BLaER1 treated with 17β-estradiol and CSF1 and Interleukin-3, amounts not matched to agents 10 nM and 100 nM (cell line): ENCODE data around the gene KCNJ6.
"Not testable (repeated sequence)": the region's sequence is repeated elsewhere in the genome, so short reads cannot be mapped to it uniquely, and the experiment has no call there.

Source experiments
- H3K27ac ChIP-seq, 11 experiments: shearing (Covaris generic); formaldehyde crosslinking; 2 replicates each; pipeline ENCODE4 v1.8.1; 2022
- H3K27me3 ChIP-seq, 11 experiments: shearing (Covaris generic); formaldehyde crosslinking; 2 replicates each; pipeline ENCODE4 v1.8.1; 2022
- H3K36me3 ChIP-seq, 11 experiments: shearing (Covaris generic); formaldehyde crosslinking; 2 replicates each; pipeline ENCODE4 v1.8.1; 2022
- H3K4me1 ChIP-seq, 10 experiments: shearing (Covaris generic); formaldehyde crosslinking; 2 replicates each; pipeline ENCODE4 v1.8.1; 2022
- H3K4me2 ChIP-seq, 11 experiments: shearing (Covaris generic); formaldehyde crosslinking; 2 replicates each; pipeline ENCODE4 v1.8.1; 2022
- H3K4me3 ChIP-seq, 10 experiments: shearing (Covaris generic); formaldehyde crosslinking; 2 replicates each; pipeline ENCODE4 v1.8.1; 2022
- H3K9ac ChIP-seq, 11 experiments: shearing (Covaris generic); formaldehyde crosslinking; 2 replicates each; pipeline ENCODE4 v1.8.1; 2022
- H3K9me3 ChIP-seq, 11 experiments: shearing (Covaris generic); formaldehyde crosslinking; replicated peaks in 1 of 11; 2 replicates each; pipeline ENCODE4 v1.8.1; 2022
- H4K20me1 ChIP-seq, 11 experiments: shearing (Covaris generic); formaldehyde crosslinking; 2 replicates each; pipeline ENCODE4 v1.8.1; 2022
- Cebpa-rat ChIP-seq, 11 experiments: shearing (Covaris generic); IDR thresholded peaks; 2 replicates each; pipeline ENCODE4 v1.8.1; 2022

KCNJ6 gene

GRCh38 chr21:37737996-37738395 lies 178.3 kb downstream of the KCNJ6 start:
- Histone ChIP-seq H3K9me3 (peaks cover 0 to 5% (median 0%) of the 10 kb centered on the region in 11 experiments; a peak in 1 of 22 replicates), H3K27me3 (no peaks in the 10 kb centered on the region), H3K4me1 (peaks cover 23 to 84% (median 78%) of the 10 kb centered on the region in 10 experiments), H3K4me2 (peak overlapping the region; percentile 60 to 97 (median 87)), H3K4me3 (peak overlapping the region in 6 of 10 experiments; percentile 3 to 37 (median 26); a peak in 8 of 20 replicates), H3K27ac (peak overlapping the region in 9 of 11 experiments; percentile 18 to 73 (median 64); a peak in 16 of 22 replicates), H3K9ac (peak overlapping the region in 8 of 11 experiments; percentile 38 to 65 (median 50); a peak in 15 of 22 replicates), H3K36me3 (no peaks in the 10 kb centered on the region), H4K20me1 (no peaks in the 10 kb centered on the region)
- peak in 2 of 11 experiments; percentile 26 to 27; a peak in 1 of 22 replicates for TF ChIP-seq Cebpa-rat (IDR thresholded peaks at IDR 0.05)

- Histone ChIP-seq H3K27me3 (no peaks in the 10 kb centered on the region), H3K27ac (peak overlapping the region in 9 of 11 experiments; percentile 18 to 73 (median 64); a peak in 16 of 22 replicates), H3K9me3 (peaks cover 0 to 5% (median 0%) of the 10 kb centered on the region in 11 experiments; a peak in 1 of 22 replicates), H4K20me1 (no peaks in the 10 kb centered on the region), H3K4me1 (peaks cover 23 to 84% (median 73%) of the 10 kb centered on the region in 10 experiments), H3K4me3 (peak overlapping the region in 4 of 10 experiments; percentile 14 to 37 (median 30); a peak in 6 of 20 replicates), H3K4me2 (peak overlapping the region; percentile 60 to 97 (median 87)), H3K9ac (peak overlapping the region in 9 of 11 experiments; percentile 10 to 65 (median 49); a peak in 16 of 22 replicates), H3K36me3 (no peaks in the 10 kb centered on the region)
- no peak for TF ChIP-seq Cebpa-rat (IDR thresholded peaks at IDR 0.05)
These were observed 178.8 kb downstream of the KCNJ6 start for GRCh38 chr21:37737507-37737906.

- Histone ChIP-seq H3K9me3 (peaks cover 0 to 5% (median 0%) of the 10 kb centered on the region in 11 experiments; a peak in 1 of 22 replicates), H3K4me2 (peak overlapping the region in 6 of 11 experiments; percentile 56 to 97 (median 84); a peak in 7 of 22 replicates), H3K36me3 (no peaks in the 10 kb centered on the region), H4K20me1 (no peaks in the 10 kb centered on the region), H3K9ac (no peak overlapping the region), H3K27ac (no peak overlapping the region), H3K4me1 (peaks cover 23 to 59% (median 46%) of the 10 kb centered on the region in 10 experiments), H3K27me3 (no peaks in the 10 kb centered on the region), H3K4me3 (no peak overlapping the region)
- TF ChIP-seq Cebpa-rat (IDR thresholded peaks at IDR 0.05) = no peak
These were observed 181.4 kb downstream of the KCNJ6 start for GRCh38 chr21:37734846-37735245.

- peaks cover 0 to 5% (median 0%) of the 10 kb centered on the region in 11 experiments; a peak in 1 of 22 replicates for H3K9me3 ChIP-seq
- no peaks in the 10 kb centered on the region for H3K36me3 ChIP-seq
- H3K4me2 ChIP-seq = no peak overlapping the region
- no peaks in the 10 kb centered on the region for H4K20me1 ChIP-seq
- no peak for TF ChIP-seq Cebpa-rat (IDR thresholded peaks at IDR 0.05)
- H3K27ac ChIP-seq = no peak overlapping the region
- H3K27me3 ChIP-seq = no peaks in the 10 kb centered on the region
- H3K4me1 ChIP-seq = peaks cover 9 to 40% (median 27%) of the 10 kb centered on the region in 10 experiments
- no peak overlapping the region for H3K4me3 ChIP-seq
- H3K9ac ChIP-seq = no peak overlapping the region
These were observed 183.3 kb downstream of the KCNJ6 start for GRCh38 chr21:37732927-37733326.

GRCh38 chr21:37724201-37724600 lies 192.1 kb downstream of the KCNJ6 start:
- H3K4me3 ChIP-seq = no peak overlapping the region
- H3K9ac ChIP-seq = no peak overlapping the region
- H3K27ac ChIP-seq = no peak overlapping the region
- H4K20me1 ChIP-seq = no peaks in the 10 kb centered on the region
- peaks cover 0 to 12% (median 0%) of the 10 kb centered on the region in 11 experiments; a peak in 2 of 22 replicates for H3K9me3 ChIP-seq
- TF ChIP-seq Cebpa-rat (IDR thresholded peaks at IDR 0.05) = no peak
- no peaks in the 10 kb centered on the region for H3K4me1 ChIP-seq
- no peaks in the 10 kb centered on the region for H3K36me3 ChIP-seq
- no peak overlapping the region for H3K4me2 ChIP-seq
- no peaks in the 10 kb centered on the region for H3K27me3 ChIP-seq

GRCh38 chr21:37717534-37717933 lies 198.7 kb downstream of the KCNJ6 start:
- TF ChIP-seq Cebpa-rat (IDR thresholded peaks at IDR 0.05) = no peak
- H3K9me3 ChIP-seq = peaks cover 0 to 12% (median 0%) of the 10 kb centered on the region in 11 experiments; a peak in 7 of 22 replicates
- H3K27ac ChIP-seq = no peak overlapping the region
- H4K20me1 ChIP-seq = no peaks in the 10 kb centered on the region
- no peaks in the 10 kb centered on the region for H3K27me3 ChIP-seq
- no peak overlapping the region for H3K9ac ChIP-seq
- no peaks in the 10 kb centered on the region for H3K36me3 ChIP-seq
- no peak overlapping the region for H3K4me2 ChIP-seq
- H3K4me3 ChIP-seq = no peak overlapping the region
- peaks cover 0 to 9% (median 5%) of the 10 kb centered on the region in 10 experiments; a peak in 7 of 20 replicates for H3K4me1 ChIP-seq

GRCh38 chr21:37712569-37712934 lies 203.7 kb downstream of the KCNJ6 start:
- H3K27me3 ChIP-seq, H3K4me2 ChIP-seq, H3K9ac ChIP-seq, H3K27ac ChIP-seq, H4K20me1 ChIP-seq, H3K4me3 ChIP-seq, H3K36me3 ChIP-seq: not testable (repeated sequence)
- H3K4me1 ChIP-seq = peaks cover 19 to 35% (median 27%) of the 10 kb centered on the region in 10 experiments
- H3K9me3 ChIP-seq = peaks cover 0 to 12% (median 0%) of the 10 kb centered on the region in 11 experiments; a peak in 5 of 22 replicates

- H3K4me2 ChIP-seq = peak overlapping the region; percentile 19 to 97 (median 79); a peak in 18 of 22 replicates
- peak overlapping the region in 6 of 11 experiments; percentile 8 to 60 (median 38); a peak in 5 of 22 replicates for H3K27ac ChIP-seq
- H3K4me1 ChIP-seq = peaks cover 19 to 39% (median 27%) of the 10 kb centered on the region in 10 experiments
- TF ChIP-seq Cebpa-rat (IDR thresholded peaks at IDR 0.05) = no peak
- no peak overlapping the region for H3K4me3 ChIP-seq
- no peaks in the 10 kb centered on the region for H3K27me3 ChIP-seq
- no peaks in the 10 kb centered on the region for H3K36me3 ChIP-seq
- no peaks in the 10 kb centered on the region for H4K20me1 ChIP-seq
- H3K9me3 ChIP-seq = peaks cover 0 to 12% (median 0%) of the 10 kb centered on the region in 11 experiments; a peak in 5 of 22 replicates
- H3K9ac ChIP-seq = peak overlapping the region in 5 of 11 experiments; percentile 33 to 62 (median 50); a peak in 6 of 22 replicates
These were observed 204.3 kb downstream of the KCNJ6 start for GRCh38 chr21:37711836-37712568.

- peaks cover 0 to 12% (median 0%) of the 10 kb centered on the region in 11 experiments; a peak in 5 of 22 replicates for H3K9me3 ChIP-seq
- H3K27me3 ChIP-seq = no peaks in the 10 kb centered on the region
- peak overlapping the region in 2 of 10 experiments; percentile 10 to 21; a peak in 1 of 20 replicates for H3K4me3 ChIP-seq
- TF ChIP-seq Cebpa-rat (IDR thresholded peaks at IDR 0.05) = no peak
- peaks cover 19 to 42% (median 27%) of the 10 kb centered on the region in 10 experiments for H3K4me1 ChIP-seq
- peak overlapping the region; percentile 53 to 97 (median 79) for H3K4me2 ChIP-seq
- H3K36me3 ChIP-seq = no peaks in the 10 kb centered on the region
- H3K9ac ChIP-seq = peak overlapping the region in 7 of 11 experiments; percentile 2 to 62 (median 47); a peak in 10 of 22 replicates
- H4K20me1 ChIP-seq = no peaks in the 10 kb centered on the region
- peak overlapping the region in 7 of 11 experiments; percentile 8 to 60 (median 37); a peak in 12 of 22 replicates for H3K27ac ChIP-seq
These were observed 204.9 kb downstream of the KCNJ6 start for GRCh38 chr21:37711286-37711829.
